ENCODE measurements around the gene CDK16.

Gene CDK16

GRCh38 chrX:47235691-47236103, 17.2 kb downstream of the CDK16 start:
- H3K27ac ChIP-seq (ENCODE audit: low read length): no peak overlapping the region
- H3K4me1 ChIP-seq (ENCODE audit: control insufficient read depth, insufficient read depth, low read length): peaks cover 3% of the 10 kb centered on the region; the same call in 1 of the 2 replicates
- H3K4me3 ChIP-seq (ENCODE audit: low read length): no peak overlapping the region
- peaks cover 10% of the 10 kb centered on the region; the same call in 1 of the 2 replicates for H3K36me3 ChIP-seq (ENCODE audit: control insufficient read depth, insufficient read depth, low read length)
- no peaks in the 10 kb centered on the region for H3K9me3 ChIP-seq (ENCODE audit: control insufficient read depth, insufficient read depth, low read length)
- no CpG with 5 or more reads among the region's 4 CpGs for WGBS (ENCODE audit: insufficient coverage, insufficient read length)
- DNase-seq (ENCODE audit: low read depth, low spot score): no peak
- no peaks in the 10 kb centered on the region for H3K27me3 ChIP-seq (ENCODE audit: control insufficient read depth, insufficient read depth, low read length)

GRCh38 chrX:47239199-47239598, 20.7 kb downstream of the CDK16 start:
- Histone ChIP-seq H3K36me3 (ENCODE audit: control insufficient read depth, insufficient read depth, low read length) (peaks cover 21% of the 10 kb centered on the region; the same call in 1 of the 2 replicates), H3K9me3 (ENCODE audit: control insufficient read depth, insufficient read depth, low read length) (no peaks in the 10 kb centered on the region), H3K27me3 (ENCODE audit: control insufficient read depth, insufficient read depth, low read length) (no peaks in the 10 kb centered on the region), H3K4me3 (ENCODE audit: low read length) (no peak overlapping the region), H3K4me1 (ENCODE audit: control insufficient read depth, insufficient read depth, low read length) (no peaks in the 10 kb centered on the region), H3K27ac (ENCODE audit: low read length) (no peak overlapping the region)
- no peak for DNase-seq (ENCODE audit: low read depth, low spot score)
- WGBS (ENCODE audit: insufficient coverage, insufficient read length): no CpG with 5 or more reads among the region's 8 CpGs

GRCh38 chrX:47239898-47240545, 21.5 kb downstream of the CDK16 start:
- DNase-seq (ENCODE audit: low read depth, low spot score): no peak
- Histone ChIP-seq H3K27ac (ENCODE audit: low read length) (no peak overlapping the region), H3K27me3 (ENCODE audit: control insufficient read depth, insufficient read depth, low read length) (no peaks in the 10 kb centered on the region), H3K36me3 (ENCODE audit: control insufficient read depth, insufficient read depth, low read length) (peaks cover 29% of the 10 kb centered on the region; the same call in 1 of the 2 replicates), H3K9me3 (ENCODE audit: control insufficient read depth, insufficient read depth, low read length) (no peaks in the 10 kb centered on the region), H3K4me3 (ENCODE audit: low read length) (no peak overlapping the region), H3K4me1 (ENCODE audit: control insufficient read depth, insufficient read depth, low read length) (no peaks in the 10 kb centered on the region)
- no CpG with 5 or more reads among the region's 12 CpGs for WGBS (ENCODE audit: insufficient coverage, insufficient read length)

- no peaks in the 10 kb centered on the region for H3K9me3 ChIP-seq (ENCODE audit: control insufficient read depth, insufficient read depth, low read length)
- no peak for DNase-seq (ENCODE audit: low read depth, low spot score)
- no peak overlapping the region for H3K27ac ChIP-seq (ENCODE audit: low read length)
- H3K36me3 ChIP-seq (ENCODE audit: control insufficient read depth, insufficient read depth, low read length): peaks cover 31% of the 10 kb centered on the region; the same call in 1 of the 2 replicates
- no CpG with 5 or more reads among the region's 7 CpGs for WGBS (ENCODE audit: insufficient coverage, insufficient read length)
- H3K27me3 ChIP-seq (ENCODE audit: control insufficient read depth, insufficient read depth, low read length): no peaks in the 10 kb centered on the region
- no peak overlapping the region for H3K4me3 ChIP-seq (ENCODE audit: low read length)
- no peaks in the 10 kb centered on the region for H3K4me1 ChIP-seq (ENCODE audit: control insufficient read depth, insufficient read depth, low read length)
Observed at GRCh38 chrX:47240619-47241018, 22.1 kb downstream of the CDK16 start.

- H3K27ac ChIP-seq (ENCODE audit: low read length): no peak overlapping the region
- H3K9me3 ChIP-seq (ENCODE audit: control insufficient read depth, insufficient read depth, low read length): no peaks in the 10 kb centered on the region
- DNase-seq (ENCODE audit: low read depth, low spot score): no peak
- H3K4me3 ChIP-seq (ENCODE audit: low read length): no peak overlapping the region
- WGBS (ENCODE audit: insufficient coverage, insufficient read length): no CpG with 5 or more reads among the region's 18 CpGs
- H3K4me1 ChIP-seq (ENCODE audit: control insufficient read depth, insufficient read depth, low read length): no peaks in the 10 kb centered on the region
- H3K27me3 ChIP-seq (ENCODE audit: control insufficient read depth, insufficient read depth, low read length): no peaks in the 10 kb centered on the region
- H3K36me3 ChIP-seq (ENCODE audit: control insufficient read depth, insufficient read depth, low read length): peaks cover 31% of the 10 kb centered on the region; the same call in 1 of the 2 replicates
Observed at GRCh38 chrX:47241201-47242011, 22.9 kb downstream of the CDK16 start.

GRCh38 chrX:47242321-47242720, 23.8 kb downstream of the CDK16 start:
- H3K4me1 ChIP-seq (ENCODE audit: control insufficient read depth, insufficient read depth, low read length): no peaks in the 10 kb centered on the region
- WGBS (ENCODE audit: insufficient coverage, insufficient read length): no CpG with 5 or more reads among the region's 10 CpGs
- no peaks in the 10 kb centered on the region for H3K27me3 ChIP-seq (ENCODE audit: control insufficient read depth, insufficient read depth, low read length)
- H3K9me3 ChIP-seq (ENCODE audit: control insufficient read depth, insufficient read depth, low read length): no peaks in the 10 kb centered on the region
- no peak overlapping the region for H3K4me3 ChIP-seq (ENCODE audit: low read length)
- peaks cover 31% of the 10 kb centered on the region; the same call in 1 of the 2 replicates for H3K36me3 ChIP-seq (ENCODE audit: control insufficient read depth, insufficient read depth, low read length)
- DNase-seq (ENCODE audit: low read depth, low spot score): no peak
- H3K27ac ChIP-seq (ENCODE audit: low read length): no peak overlapping the region

- Histone ChIP-seq H3K27me3 (ENCODE audit: control insufficient read depth, insufficient read depth, low read length) (no peaks in the 10 kb centered on the region), H3K4me1 (ENCODE audit: control insufficient read depth, insufficient read depth, low read length) (no peaks in the 10 kb centered on the region), H3K27ac (ENCODE audit: low read length) (no peak overlapping the region), H3K36me3 (ENCODE audit: control insufficient read depth, insufficient read depth, low read length) (peaks cover 31% of the 10 kb centered on the region; the same call in 1 of the 2 replicates), H3K4me3 (ENCODE audit: low read length) (no peak overlapping the region), H3K9me3 (ENCODE audit: control insufficient read depth, insufficient read depth, low read length) (no peaks in the 10 kb centered on the region)
- WGBS (ENCODE audit: insufficient coverage, insufficient read length): no CpG with 5 or more reads among the region's 14 CpGs
- no peak for DNase-seq (ENCODE audit: low read depth, low spot score)
Observed at GRCh38 chrX:47243351-47243750, 24.9 kb downstream of the CDK16 start.

GRCh38 chrX:47244676-47245075, 26.2 kb downstream of the CDK16 start:
- no CpG with 5 or more reads among the region's 16 CpGs for WGBS (ENCODE audit: insufficient coverage, insufficient read length)
- no peak overlapping the region for H3K4me3 ChIP-seq (ENCODE audit: low read length)
- H3K4me1 ChIP-seq (ENCODE audit: control insufficient read depth, insufficient read depth, low read length): no peaks in the 10 kb centered on the region
- H3K9me3 ChIP-seq (ENCODE audit: control insufficient read depth, insufficient read depth, low read length): no peaks in the 10 kb centered on the region
- no peak for DNase-seq (ENCODE audit: low read depth, low spot score)
- no peaks in the 10 kb centered on the region for H3K27me3 ChIP-seq (ENCODE audit: control insufficient read depth, insufficient read depth, low read length)
- H3K36me3 ChIP-seq (ENCODE audit: control insufficient read depth, insufficient read depth, low read length): peaks cover 31% of the 10 kb centered on the region; the same call in 1 of the 2 replicates
- no peak overlapping the region for H3K27ac ChIP-seq (ENCODE audit: low read length)

GRCh38 chrX:47245156-47245555, 26.7 kb downstream of the CDK16 start:
- H3K4me1 ChIP-seq (ENCODE audit: control insufficient read depth, insufficient read depth, low read length): no peaks in the 10 kb centered on the region
- no peak for DNase-seq (ENCODE audit: low read depth, low spot score)
- no peak overlapping the region for H3K4me3 ChIP-seq (ENCODE audit: low read length)
- H3K9me3 ChIP-seq (ENCODE audit: control insufficient read depth, insufficient read depth, low read length): no peaks in the 10 kb centered on the region
- no peak overlapping the region for H3K27ac ChIP-seq (ENCODE audit: low read length)
- no CpG with 5 or more reads among the region's 10 CpGs for WGBS (ENCODE audit: insufficient coverage, insufficient read length)
- peaks cover 26% of the 10 kb centered on the region; the same call in 1 of the 2 replicates for H3K36me3 ChIP-seq (ENCODE audit: control insufficient read depth, insufficient read depth, low read length)
- H3K27me3 ChIP-seq (ENCODE audit: control insufficient read depth, insufficient read depth, low read length): no peaks in the 10 kb centered on the region

- H3K4me3 ChIP-seq (ENCODE audit: low read length): no peak overlapping the region
- H3K27me3 ChIP-seq (ENCODE audit: control insufficient read depth, insufficient read depth, low read length): no peaks in the 10 kb centered on the region
- WGBS (ENCODE audit: insufficient coverage, insufficient read length): no CpG with 5 or more reads among the region's 23 CpGs
- H3K4me1 ChIP-seq (ENCODE audit: control insufficient read depth, insufficient read depth, low read length): no peaks in the 10 kb centered on the region
- H3K27ac ChIP-seq (ENCODE audit: low read length): no peak overlapping the region
- peaks cover 14% of the 10 kb centered on the region; the same call in 1 of the 2 replicates for H3K36me3 ChIP-seq (ENCODE audit: control insufficient read depth, insufficient read depth, low read length)
- DNase-seq (ENCODE audit: low read depth, low spot score): no peak
- H3K9me3 ChIP-seq (ENCODE audit: control insufficient read depth, insufficient read depth, low read length): no peaks in the 10 kb centered on the region
Observed at GRCh38 chrX:47247206-47247998, 28.9 kb downstream of the CDK16 start.

Measured in iPS DF 6.9 (cell line).